IMR-90 (cell line): ENCODE results near the gene CEP290. TPM values are rescaled to one million over a fixed set of nuclear protein-coding genes. Genes with fewer than 3 reads are reported as not detected.

Experiments used
- ATAC-seq: fragments of 200-7000 bp; cut with Tn5 transposase; 2 replicates; pipeline ENCODE4 v1.9.1; 2020; ENCODE audit warnings: low read depth, mild to moderate bottlenecking, moderate library complexity
- BruUV-seq: library from RNA; stranded (reverse); fragments of 400-500 nt; replicated peaks from 2 replicates; lab custom pipeline; 2021; lab: Mats Ljungman, UMichigan
- CTCF ChIA-PET: fragments of 300-600 bp; formaldehyde crosslinking; extraction: SDS; loops from one replicate; lab custom pipeline; 2021; ENCODE audit warnings: antibody characterized with exemption; lab: Yijun Ruan, JAX
- POLR2A ChIA-PET: fragments of 300-600 bp; sonication (Branson Sonifier 250); formaldehyde crosslinking; loops from one replicate; lab custom pipeline; 2022; ENCODE audit warnings: antibody characterized with exemption; ENCODE audit not compliant: unreplicated experiment; lab: Charles Lee
- DNase-seq: peaks from one replicate; pipeline ENCODE4 v3.0.0; 2013
- H2AFZ ChIP-seq: replicated peaks from 2 replicates; pipeline ENCODE3; 2013; ENCODE audit warnings: low read length, mild to moderate bottlenecking; ENCODE audit not compliant: poor library complexity
- H2AK5ac ChIP-seq: 2 replicates; pipeline ENCODE4 v1.6.1; 2013; ENCODE audit warnings: low read depth, low read length, inconsistent platforms
- H2AK9ac ChIP-seq: replicated peaks from 2 replicates; pipeline ENCODE3; 2013; ENCODE audit warnings: mild to moderate bottlenecking, low read depth, low read length, moderate library complexity; ENCODE audit not compliant: poor library complexity
- H2BK120ac ChIP-seq: 2 replicates; pipeline ENCODE4 v1.6.1; 2013; ENCODE audit warnings: low read depth, low read length, inconsistent platforms
- H2BK15ac ChIP-seq: 3 replicates; pipeline ENCODE4 v1.6.1; 2013; ENCODE audit warnings: low read depth, low read length, inconsistent platforms
- H2BK20ac ChIP-seq: 2 replicates; pipeline ENCODE4 v1.6.1; 2013; ENCODE audit warnings: low read depth, mild to moderate bottlenecking, inconsistent platforms, low read length, moderate library complexity
- H2BK5ac ChIP-seq: 2 replicates; pipeline ENCODE4 v1.6.1; 2013; ENCODE audit warnings: mild to moderate bottlenecking, low read depth, low read length, inconsistent platforms; ENCODE audit not compliant: poor library complexity, severe bottlenecking
- H3K14ac ChIP-seq: replicated peaks from 2 replicates; pipeline ENCODE4 v1.6.1; 2013; ENCODE audit warnings: low read depth, low read length, inconsistent platforms
- H3K18ac ChIP-seq: 2 replicates; pipeline ENCODE4 v1.6.1; 2013; ENCODE audit warnings: low read depth, low read length, control low read depth
- H3K23ac ChIP-seq: 2 replicates; pipeline ENCODE4 v1.6.1; 2013; ENCODE audit warnings: low read depth, low read length, inconsistent platforms
- H3K27ac ChIP-seq: 2 replicates; pipeline ENCODE4 v1.5.1; 2013; ENCODE audit warnings: mild to moderate bottlenecking, control low read depth, low read length; ENCODE audit not compliant: insufficient read depth
- H3K27me3 ChIP-seq: 2 replicates; pipeline ENCODE4 v1.6.1; 2013; ENCODE audit warnings: low read length; ENCODE audit not compliant: control insufficient read depth, insufficient read depth
- H3K36me3 ChIP-seq: 2 replicates; pipeline ENCODE4 v1.6.1; 2013; ENCODE audit warnings: low read length, mixed read lengths; ENCODE audit not compliant: control insufficient read depth, insufficient read depth
- H3K4ac ChIP-seq: 2 replicates; pipeline ENCODE4 v1.6.1; 2013; ENCODE audit warnings: low read depth, low read length, inconsistent platforms
- H3K4me1 ChIP-seq: 2 replicates; pipeline ENCODE4 v1.6.1; 2013; ENCODE audit warnings: low read length, mixed read lengths; ENCODE audit not compliant: control insufficient read depth, insufficient read depth
- H3K4me2 ChIP-seq: 2 replicates; pipeline ENCODE4 v1.6.1; 2013; ENCODE audit warnings: low read depth, mild to moderate bottlenecking, control low read depth, low read length, moderate library complexity
- H3K4me3 ChIP-seq: 2 replicates; pipeline ENCODE4 v1.5.1; 2013; ENCODE audit warnings: low read depth, mild to moderate bottlenecking, control low read depth, low read length, moderate library complexity; ENCODE audit not compliant: insufficient read depth
- H3K56ac ChIP-seq: 2 replicates; pipeline ENCODE4 v1.6.1; 2013; ENCODE audit warnings: low read length, inconsistent platforms; ENCODE audit not compliant: insufficient read depth; ENCODE audit errors: extremely low read depth
- H3K79me1 ChIP-seq, 2 experiments: 2 replicates each; pipeline ENCODE4 v1.6.1; 2013; ENCODE audit warnings: low read length in 2 of 2, inconsistent platforms in 1 of 2, low read depth in 1 of 2
- H3K9ac ChIP-seq: 2 replicates; pipeline ENCODE4 v1.6.1; 2013; ENCODE audit warnings: low read depth, low read length, control low read depth
- H3K9me1 ChIP-seq: 2 replicates; pipeline ENCODE4 v1.6.1; 2013; ENCODE audit warnings: low read length, inconsistent platforms; ENCODE audit not compliant: insufficient read depth
- H3K9me3 ChIP-seq: 2 replicates; pipeline ENCODE4 v1.6.1; 2013; ENCODE audit warnings: low read length; ENCODE audit not compliant: control insufficient read depth, insufficient read depth
- H4K20me1 ChIP-seq: 2 replicates; pipeline ENCODE4 v1.6.1; 2013; ENCODE audit warnings: low read length, inconsistent platforms; ENCODE audit not compliant: insufficient read depth
- H4K5ac ChIP-seq: 2 replicates; pipeline ENCODE4 v1.6.1; 2013; ENCODE audit warnings: mild to moderate bottlenecking, low read depth, low read length, control low read depth
- H4K8ac ChIP-seq, 2 experiments: 2 replicates each; pipeline ENCODE4 v1.6.1; 2013; ENCODE audit warnings: low read depth in 2 of 2, low read length in 2 of 2, control low read depth in 1 of 2, inconsistent platforms in 1 of 2
- H4K91ac ChIP-seq: 2 replicates; pipeline ENCODE4 v1.6.1; 2013; ENCODE audit warnings: low read depth, low read length, inconsistent platforms; ENCODE audit not compliant: insufficient read depth
- CEBPB ChIP-seq: IDR thresholded peaks from 2 replicates; pipeline ENCODE4 v1.6.1; 2012; ENCODE audit warnings: low read depth, low read length, improper control_type of control experiment
- CHD1 ChIP-seq: IDR thresholded peaks from 2 replicates; pipeline ENCODE4 v1.6.1; 2012; ENCODE audit warnings: low read depth, low read length, improper control_type of control experiment
- FOS ChIP-seq: fragments of 150-350 bp; IDR thresholded peaks from 2 replicates; pipeline ENCODE4 v1.6.1; 2016; ENCODE audit warnings: low read depth, low read length
- MAFK ChIP-seq: IDR thresholded peaks from 2 replicates; pipeline ENCODE4 v1.6.1; 2012; ENCODE audit warnings: low read depth, low read length, improper control_type of control experiment
- MXI1 ChIP-seq: IDR thresholded peaks from 2 replicates; pipeline ENCODE4 v1.6.1; 2012; ENCODE audit warnings: low read depth, mild to moderate bottlenecking, low read length, moderate library complexity, borderline replicate concordance
- NFE2L2 ChIP-seq: fragments of 150-350 bp; IDR thresholded peaks from 2 replicates; pipeline ENCODE4 v1.6.1; 2016; ENCODE audit warnings: low read depth, mild to moderate bottlenecking, low read length
- RAD21 ChIP-seq: IDR thresholded peaks from 2 replicates; pipeline ENCODE4 v1.6.1; 2012; ENCODE audit warnings: low read length, improper control_type of control experiment
- RCOR1 ChIP-seq: IDR thresholded peaks from 2 replicates; pipeline ENCODE4 v1.6.1; 2012; ENCODE audit warnings: mild to moderate bottlenecking, low read length, improper control_type of control experiment; ENCODE audit not compliant: insufficient replicate concordance
- RFX5 ChIP-seq: IDR thresholded peaks from 2 replicates; pipeline ENCODE4 v1.8.0; 2012; ENCODE audit warnings: low read depth, mild to moderate bottlenecking, low read length, moderate library complexity
- SMC3 ChIP-seq: fragments of 150-350 bp; IDR thresholded peaks from 2 replicates; pipeline ENCODE4 v1.6.1; 2016; ENCODE audit warnings: low read depth, mild to moderate bottlenecking, antibody characterized with exemption, low read length, moderate library complexity
- WGBS, 2 experiments: methylation state at CpG; one replicate each; pipeline versions ENCODE4 v1.1.5 to v1.1.7; 2013; ENCODE audit warnings: missing lambda C conversion rate in 2 of 2; ENCODE audit not compliant: insufficient read length in 1 of 2; ENCODE audit errors: extremely low coverage in 2 of 2; 5-methylcytosine and 5-hydroxymethylcytosine counted together
- dilution Hi-C: fragments of 300-500 bp; cut with HindIII; formaldehyde crosslinking; loops from one replicate; pipeline ENCODE4 v1.14.3; 2018; ENCODE audit warnings: low sequenced_read_pairs; ENCODE audit not compliant: unreplicated experiment
- in situ Hi-C: fragments of 300-500 bp; cut with MboI; formaldehyde crosslinking; loops from 3 replicates; pipeline ENCODE4 v1.14.3; 2019; ENCODE audit warnings: low sequenced_read_pairs, inconsistent platforms, mixed read lengths
- intact Hi-C: fragments of 100-400 bp; cut with micrococcal nuclease; formaldehyde crosslinking; loops from 2 replicates; pipeline ENCODE4 v1.10.0; 2022
- polyA plus RNA-seq, 3 experiments: library from polyadenylated mRNA; depleted of rRNA; stranded (reverse); fragments of >200 nt; gene quantifications; 2 replicates each; pipeline ENCODE4 v1.2.3, GENCODE V29; 2012; ENCODE audit warnings: low replicate concordance in 1 of 3
- total RNA-seq: library from RNA; depleted of rRNA; stranded (reverse); fragments of >200 nt; gene quantifications from 2 replicates; pipeline ENCODE4 v1.2.3, GENCODE V29; 2012
- TF ChIP-seq, protein P1 (sequence below): fragments of 150-350 bp; IDR thresholded peaks from 2 replicates; pipeline ENCODE4 v1.6.1; 2016; ENCODE audit warnings: low read depth, mild to moderate bottlenecking, low read length, moderate library complexity, borderline replicate concordance
- TF ChIP-seq, protein P2 (sequence below): fragments of 150-350 bp; IDR thresholded peaks from 2 replicates; pipeline ENCODE4 v1.6.1; 2017; ENCODE audit warnings: mild to moderate bottlenecking, antibody characterized with exemption, low read length, low read depth

The CEP290 gene
- total and polyA plus RNA-seq, 2 of the 4 experiments (the other 2 are of a cell fraction), result 4.3 to 7.9 TPM

DNA sequence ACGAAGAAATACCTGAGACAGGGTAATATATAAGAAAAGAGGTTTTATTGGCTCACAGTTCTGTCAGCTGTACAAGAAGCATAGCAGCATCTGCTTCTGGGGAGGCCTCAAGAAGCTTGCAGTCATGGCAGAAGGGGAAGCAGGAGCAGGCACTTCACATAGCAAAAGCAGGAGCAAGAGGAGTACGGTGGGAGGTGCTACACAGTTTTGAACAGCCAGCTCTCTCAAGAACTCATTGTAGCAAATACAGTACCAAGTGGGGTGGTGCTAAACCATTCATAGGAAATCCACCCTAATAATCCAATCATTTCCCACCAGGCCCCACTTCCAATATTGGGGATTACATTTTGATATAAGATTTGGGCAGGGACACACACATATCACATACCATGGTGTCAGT, 8.2 kb upstream of the CEP290 start:
- BruUV-seq, result no TSS peak
- intact Hi-C loops (loop anchor here (5.0 kb wide), 1 partner anchor 477 kb away; no protein-coding TSS in a partner anchor), dilution Hi-C loops (no loop called here), in situ Hi-C loops (loop anchor here (5.0 kb wide), 1 partner anchor 842 kb away; no protein-coding TSS in a partner anchor)
- no CpG with 5 or more reads among the region's 2 CpGs for WGBS, 2 experiments
- Histone ChIP-seq H4K5ac (no peak overlapping the region), H2AFZ (no peak overlapping the region), H3K56ac (no peak overlapping the region), H3K9me3 (no peaks in the 10 kb centered on the region), H3K18ac (no peak overlapping the region), H3K23ac (no peak overlapping the region), H3K14ac (no peak overlapping the region), H4K20me1 (no peaks in the 10 kb centered on the region), H3K4ac (no peak overlapping the region), H3K27ac (no peak overlapping the region), H2BK20ac (no peak overlapping the region), H3K27me3 (no peaks in the 10 kb centered on the region), H2AK9ac (no peak overlapping the region), H2BK15ac (no peak overlapping the region), H4K8ac (no peak overlapping the region), H3K4me1 (no peaks in the 10 kb centered on the region), H3K9ac (no peak overlapping the region), H3K9me1 (no peaks in the 10 kb centered on the region; the same call in 1 of the 2 replicates), H3K79me1 (peaks cover 9 to 22% of the 10 kb centered on the region in 2 experiments), H3K4me3 (no peak overlapping the region), H3K4me2 (no peak overlapping the region), H2BK5ac (no peak overlapping the region), H4K91ac (no peak overlapping the region), H3K36me3 (peaks cover 2% of the 10 kb centered on the region; the same call in 1 of the 2 replicates), H2AK5ac (no peak overlapping the region), H2BK120ac (no peak overlapping the region)
- ChIA-PET CTCF (no interaction called here), POLR2A (no interaction called here)
- no peak for ATAC-seq
- no peak for TF ChIP-seq RCOR1
- no peak for TF ChIP-seq CEBPB
- no peak for TF ChIP-seq FOS
- TF ChIP-seq RFX5, result no peak
- no peak for TF ChIP-seq NFE2L2
- TF ChIP-seq MAFK, result no peak
- no peak for TF ChIP-seq RAD21
- TF ChIP-seq, protein P1, sequence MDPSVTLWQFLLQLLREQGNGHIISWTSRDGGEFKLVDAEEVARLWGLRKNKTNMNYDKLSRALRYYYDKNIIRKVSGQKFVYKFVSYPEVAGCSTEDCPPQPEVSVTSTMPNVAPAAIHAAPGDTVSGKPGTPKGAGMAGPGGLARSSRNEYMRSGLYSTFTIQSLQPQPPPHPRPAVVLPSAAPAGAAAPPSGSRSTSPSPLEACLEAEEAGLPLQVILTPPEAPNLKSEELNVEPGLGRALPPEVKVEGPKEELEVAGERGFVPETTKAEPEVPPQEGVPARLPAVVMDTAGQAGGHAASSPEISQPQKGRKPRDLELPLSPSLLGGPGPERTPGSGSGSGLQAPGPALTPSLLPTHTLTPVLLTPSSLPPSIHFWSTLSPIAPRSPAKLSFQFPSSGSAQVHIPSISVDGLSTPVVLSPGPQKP, result no peak
- no peak for TF ChIP-seq MXI1
- no peak for TF ChIP-seq CHD1
- TF ChIP-seq SMC3, result no peak
- TF ChIP-seq, protein P2, sequence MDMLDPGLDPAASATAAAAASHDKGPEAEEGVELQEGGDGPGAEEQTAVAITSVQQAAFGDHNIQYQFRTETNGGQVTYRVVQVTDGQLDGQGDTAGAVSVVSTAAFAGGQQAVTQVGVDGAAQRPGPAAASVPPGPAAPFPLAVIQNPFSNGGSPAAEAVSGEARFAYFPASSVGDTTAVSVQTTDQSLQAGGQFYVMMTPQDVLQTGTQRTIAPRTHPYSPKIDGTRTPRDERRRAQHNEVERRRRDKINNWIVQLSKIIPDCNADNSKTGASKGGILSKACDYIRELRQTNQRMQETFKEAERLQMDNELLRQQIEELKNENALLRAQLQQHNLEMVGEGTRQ, result no peak
- no peak for DNase-seq
